Activated CD4-positive, alpha-beta T cell treated with anti-CD3 and anti-CD28 coated beads, Interleukin-2, amount 10 ng/mL, durations not matched to agents 7 days and 5 days (primary cell): ENCODE data around the gene MKRN3. TPM values are rescaled to one million over a fixed set of nuclear protein-coding genes. Genes with fewer than 3 reads are reported as not detected.

ENCODE experiments used
- CTCF ChIA-PET: fragments of 350-600 bp; sonication (Branson Sonifier 250); formaldehyde crosslinking; loops from one replicate; lab custom pipeline; 2021; ENCODE audit warnings: antibody characterized with exemption; lab: Charles Lee
- POLR2A ChIA-PET: fragments of 350-600 bp; sonication (Branson Sonifier 250); formaldehyde crosslinking; loops from one replicate; lab custom pipeline; 2021; ENCODE audit warnings: antibody characterized with exemption; lab: Charles Lee
- DNase-seq: peaks from one replicate; pipeline ENCODE4 v3.0.0-alpha.2; 2020
- H3K27ac Mint-ChIP-seq: one replicate; pipeline ENCODE4 v1.8.0; 2021; ENCODE audit warnings: mild to moderate bottlenecking, moderate library complexity, mixed read lengths
- H3K27me3 Mint-ChIP-seq: one replicate; pipeline ENCODE4 v1.8.0; 2021; ENCODE audit warnings: mixed read lengths
- H3K36me3 Mint-ChIP-seq: one replicate; pipeline ENCODE4 v1.8.0; 2021; ENCODE audit warnings: low read depth, mixed read lengths
- H3K4me1 Mint-ChIP-seq: one replicate; pipeline ENCODE4 v1.8.0; 2021; ENCODE audit warnings: mixed read lengths
- H3K4me3 Mint-ChIP-seq: one replicate; pipeline ENCODE4 v1.8.0; 2021; ENCODE audit warnings: mild to moderate bottlenecking, moderate library complexity, mixed read lengths
- H3K9me3 Mint-ChIP-seq: one replicate; pipeline ENCODE4 v1.8.0; 2021; ENCODE audit warnings: mixed read lengths
- total RNA-seq, 2 experiments: library from RNA; stranded (reverse); gene quantifications; one replicate each; pipeline ENCODE4 v1.2.3, GENCODE V29; 2021

MKRN3 gene
- 1 to 10 TPM; 2.9 to 3.4 TPM for total RNA-seq

GRCh38 chr15:23565395-23566070, at the start of gene MKRN3:
Gene MKRN3 (plus strand): TSS chr15:23565674. CDS start chr15:23565783, 109 bp downstream.
- DNase-seq, result peak; percentile 42
- peak within 1 kb of the TSS; percentile 89 for H3K27ac Mint-ChIP-seq
- CTCF ChIA-PET, result no interaction called here
- peaks cover 6% of the 10 kb centered on the region for H3K27me3 Mint-ChIP-seq
- peak within 1 kb of the TSS; percentile 72 for H3K4me3 Mint-ChIP-seq
- POLR2A ChIA-PET, result no interaction called here
- H3K4me1 Mint-ChIP-seq, result no peaks in the 10 kb centered on the region
- H3K9me3 Mint-ChIP-seq, result no peaks in the 10 kb centered on the region
- peaks cover 2% of the 10 kb centered on the region for H3K36me3 Mint-ChIP-seq

GRCh38 chr15:23516866-23517265, 48.6 kb upstream of the MKRN3 start:
- CTCF ChIA-PET, result no interaction called here
- no peak overlapping the region for H3K4me3 Mint-ChIP-seq
- no peak for DNase-seq

GRCh38 chr15:23518104-23518503, 47.4 kb upstream of the MKRN3 start:
- CTCF ChIA-PET, result no interaction called here
- no peak overlapping the region for H3K4me3 Mint-ChIP-seq
- no peaks in the 10 kb centered on the region for H3K27me3 Mint-ChIP-seq

More at GRCh38 chr15:23516866-23517265, 48.6 kb upstream of the MKRN3 start:
- no peaks in the 10 kb centered on the region for H3K36me3 Mint-ChIP-seq
- POLR2A ChIA-PET, result no interaction called here
- peaks cover 2% of the 10 kb centered on the region for H3K9me3 Mint-ChIP-seq
- no peak overlapping the region for H3K27ac Mint-ChIP-seq
- no peaks in the 10 kb centered on the region for H3K27me3 Mint-ChIP-seq
- H3K4me1 Mint-ChIP-seq, result no peaks in the 10 kb centered on the region

GRCh38 chr15:23524816-23525215, 40.7 kb upstream of the MKRN3 start:
- Mint-ChIP-seq H3K27ac (no peak overlapping the region), H3K27me3 (no peaks in the 10 kb centered on the region), H3K4me1 (no peaks in the 10 kb centered on the region), H3K4me3 (no peak overlapping the region), H3K36me3 (no peaks in the 10 kb centered on the region), H3K9me3 (no peaks in the 10 kb centered on the region)
- CTCF ChIA-PET, result no interaction called here
- POLR2A ChIA-PET, result no interaction called here
- no peak for DNase-seq

More at GRCh38 chr15:23518104-23518503, 47.4 kb upstream of the MKRN3 start:
- Mint-ChIP-seq H3K36me3 (no peaks in the 10 kb centered on the region), H3K27ac (no peak overlapping the region), H3K9me3 (peaks cover 2% of the 10 kb centered on the region), H3K4me1 (no peaks in the 10 kb centered on the region)
- POLR2A ChIA-PET, result no interaction called here
- DNase-seq, result no peak

- Mint-ChIP-seq H3K4me3 (no peak overlapping the region), H3K27ac (no peak overlapping the region), H3K9me3 (peaks cover 6% of the 10 kb centered on the region), H3K4me1 (no peaks in the 10 kb centered on the region), H3K36me3 (no peaks in the 10 kb centered on the region), H3K27me3 (no peaks in the 10 kb centered on the region)
- DNase-seq, result no peak
- POLR2A ChIA-PET, result no interaction called here
- CTCF ChIA-PET, result no interaction called here
Observed at GRCh38 chr15:23529891-23530290, 35.6 kb upstream of the MKRN3 start.

GRCh38 chr15:23532024-23532423, 33.5 kb upstream of the MKRN3 start:
- Mint-ChIP-seq H3K9me3 (peaks cover 8% of the 10 kb centered on the region), H3K4me1 (peaks cover 2% of the 10 kb centered on the region), H3K4me3 (no peak overlapping the region), H3K27me3 (no peaks in the 10 kb centered on the region), H3K36me3 (no peaks in the 10 kb centered on the region), H3K27ac (no peak overlapping the region)
- POLR2A ChIA-PET, result no interaction called here
- CTCF ChIA-PET, result no interaction called here
- DNase-seq, result no peak

GRCh38 chr15:23536659-23537058, 28.8 kb upstream of the MKRN3 start:
- CTCF ChIA-PET, result no interaction called here
- peaks cover 6% of the 10 kb centered on the region for H3K9me3 Mint-ChIP-seq
- H3K4me3 Mint-ChIP-seq, result no peak overlapping the region
- peaks cover 2% of the 10 kb centered on the region for H3K4me1 Mint-ChIP-seq
- H3K27me3 Mint-ChIP-seq, result no peaks in the 10 kb centered on the region
- POLR2A ChIA-PET, result no interaction called here
- H3K27ac Mint-ChIP-seq, result no peak overlapping the region
- DNase-seq, result no peak
- H3K36me3 Mint-ChIP-seq, result no peaks in the 10 kb centered on the region

- Mint-ChIP-seq H3K27ac (no peak overlapping the region), H3K4me1 (peaks cover 2% of the 10 kb centered on the region), H3K27me3 (no peaks in the 10 kb centered on the region), H3K9me3 (peaks cover 6% of the 10 kb centered on the region), H3K4me3 (no peak overlapping the region), H3K36me3 (no peaks in the 10 kb centered on the region)
- ChIA-PET CTCF (no interaction called here), POLR2A (no interaction called here)
- no peak for DNase-seq
Observed at GRCh38 chr15:23538648-23539047, 26.8 kb upstream of the MKRN3 start.

GRCh38 chr15:23539892-23540291, 25.6 kb upstream of the MKRN3 start:
- Mint-ChIP-seq H3K36me3 (no peaks in the 10 kb centered on the region), H3K4me3 (no peak overlapping the region), H3K27ac (no peak overlapping the region), H3K9me3 (peaks cover 2% of the 10 kb centered on the region), H3K4me1 (peaks cover 2% of the 10 kb centered on the region), H3K27me3 (no peaks in the 10 kb centered on the region)
- CTCF ChIA-PET, result no interaction called here
- POLR2A ChIA-PET, result no interaction called here
- no peak for DNase-seq

GRCh38 chr15:23546158-23546557, 19.3 kb upstream of the MKRN3 start:
- CTCF ChIA-PET, result interaction anchor here (0.6 kb wide), 1 partner anchor 440 kb away, joined by 3 read pairs; no protein-coding TSS in a partner anchor
- no peaks in the 10 kb centered on the region for H3K9me3 Mint-ChIP-seq

GRCh38 chr15:23548071-23548470, 17.4 kb upstream of the MKRN3 start:
- no peaks in the 10 kb centered on the region for H3K9me3 Mint-ChIP-seq
- no peak for DNase-seq
- CTCF ChIA-PET, result no interaction called here
- no peaks in the 10 kb centered on the region for H3K4me1 Mint-ChIP-seq
- H3K27me3 Mint-ChIP-seq, result no peaks in the 10 kb centered on the region
- no peaks in the 10 kb centered on the region for H3K36me3 Mint-ChIP-seq
- no peak overlapping the region for H3K4me3 Mint-ChIP-seq
- POLR2A ChIA-PET, result no interaction called here
- H3K27ac Mint-ChIP-seq, result no peak overlapping the region

More at GRCh38 chr15:23546158-23546557, 19.3 kb upstream of the MKRN3 start:
- Mint-ChIP-seq H3K4me1 (no peaks in the 10 kb centered on the region), H3K27me3 (no peaks in the 10 kb centered on the region), H3K36me3 (no peaks in the 10 kb centered on the region), H3K4me3 (no peak overlapping the region), H3K27ac (no peak overlapping the region)
- POLR2A ChIA-PET, result no interaction called here
- DNase-seq, result no peak

GRCh38 chr15:23561914-23562313, 3.6 kb upstream of the MKRN3 start:
- Mint-ChIP-seq H3K27ac (no peak overlapping the region), H3K4me3 (no peak overlapping the region), H3K36me3 (no peaks in the 10 kb centered on the region), H3K27me3 (peaks cover 6% of the 10 kb centered on the region), H3K9me3 (no peaks in the 10 kb centered on the region), H3K4me1 (no peaks in the 10 kb centered on the region)
- DNase-seq, result no peak
- ChIA-PET POLR2A (no interaction called here), CTCF (no interaction called here)

- Mint-ChIP-seq H3K36me3 (peaks cover 2% of the 10 kb centered on the region), H3K27ac (peak overlapping the region; percentile 89), H3K27me3 (peaks cover 6% of the 10 kb centered on the region), H3K4me3 (peak overlapping the region; percentile 72), H3K9me3 (no peaks in the 10 kb centered on the region), H3K4me1 (no peaks in the 10 kb centered on the region)
- no peak for DNase-seq
- CTCF ChIA-PET, result no interaction called here
- POLR2A ChIA-PET, result no interaction called here
Observed at GRCh38 chr15:23564821-23565394, 566 bp upstream of the MKRN3 start.
